Ishikawa (cell line): ENCODE data around the gene IMMP2L.

Experiments
- EGR1 ChIP-seq: IDR thresholded peaks from 2 replicates; pipeline ENCODE4 v1.6.1; 2012
- EP300 ChIP-seq: IDR thresholded peaks from 2 replicates; pipeline ENCODE4 v1.6.1; 2012; ENCODE audit warnings: borderline replicate concordance
- FOXM1 ChIP-seq: IDR thresholded peaks from 2 replicates; pipeline ENCODE4 v1.6.1; 2012; ENCODE audit warnings: low read depth, borderline replicate concordance
- RAD21 ChIP-seq: IDR thresholded peaks from 2 replicates; pipeline ENCODE4 v1.6.1; 2012; ENCODE audit warnings: low read depth
- REST ChIP-seq: IDR thresholded peaks from 2 replicates; pipeline ENCODE4 v1.6.1; 2012; ENCODE audit warnings: low read depth, mild to moderate bottlenecking
- TCF12 ChIP-seq: IDR thresholded peaks from 2 replicates; pipeline ENCODE4 v1.6.1; 2012; ENCODE audit warnings: low read depth
- TF ChIP-seq, protein P1 (sequence below): IDR thresholded peaks from 2 replicates; pipeline ENCODE4 v1.6.1; 2012

- TF ChIP-seq EP300, result no peak
- TF ChIP-seq, protein P1, sequence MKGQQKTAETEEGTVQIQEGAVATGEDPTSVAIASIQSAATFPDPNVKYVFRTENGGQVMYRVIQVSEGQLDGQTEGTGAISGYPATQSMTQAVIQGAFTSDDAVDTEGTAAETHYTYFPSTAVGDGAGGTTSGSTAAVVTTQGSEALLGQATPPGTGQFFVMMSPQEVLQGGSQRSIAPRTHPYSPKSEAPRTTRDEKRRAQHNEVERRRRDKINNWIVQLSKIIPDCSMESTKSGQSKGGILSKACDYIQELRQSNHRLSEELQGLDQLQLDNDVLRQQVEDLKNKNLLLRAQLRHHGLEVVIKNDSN, result no peak
- TF ChIP-seq REST, result no peak
- TF ChIP-seq TCF12, result no peak
- TF ChIP-seq FOXM1, result no peak
- TF ChIP-seq RAD21, result no peak
- TF ChIP-seq EGR1, result no peak
Measured at GRCh38 chr7:110975486-110975885, 586.8 kb downstream of the IMMP2L start.
